Muscle of leg (tissue), 16 donors: ENCODE data around the gene GREM2. TPM values are rescaled to one million over a fixed set of nuclear protein-coding genes. Genes with fewer than 3 reads are reported as not detected.

ENCODE experiments used
- DNase-seq: peaks from one replicate; pipeline ENCODE4 v3.0.0; 2013
- H3K27ac ChIP-seq: one replicate; pipeline ENCODE4 v1.5.1; 2013; ENCODE audit warnings: mild to moderate bottlenecking, low read length, control low read depth
- H3K27me3 ChIP-seq: one replicate; pipeline ENCODE4 v1.6.1; 2013; ENCODE audit warnings: low read length; ENCODE audit not compliant: control insufficient read depth, insufficient read depth
- H3K36me3 ChIP-seq: one replicate; pipeline ENCODE4 v1.6.1; 2013; ENCODE audit warnings: low read length; ENCODE audit not compliant: control insufficient read depth, insufficient read depth
- H3K4me1 ChIP-seq: one replicate; pipeline ENCODE4 v1.6.1; 2013; ENCODE audit warnings: low read length; ENCODE audit not compliant: control insufficient read depth, insufficient read depth
- H3K4me3 ChIP-seq: one replicate; pipeline ENCODE4 v1.5.1; 2013; ENCODE audit warnings: low read length, control low read depth
- H3K9me3 ChIP-seq: replicated peaks from 2 replicates; pipeline ENCODE4 v1.6.1; 2013; ENCODE audit warnings: low read depth, low read length; ENCODE audit not compliant: control insufficient read depth
- WGBS: methylation state at CpG from one replicate; pipeline ENCODE4 v1.1.5; 2013; ENCODE audit warnings: missing lambda C conversion rate; ENCODE audit not compliant: insufficient coverage; 5-methylcytosine and 5-hydroxymethylcytosine counted together
- long read RNA-seq, 11 donors: transcript quantifications; one replicate each; lab custom pipeline, GENCODE V29; 2026
- polyA plus RNA-seq, 8 donors: library from polyadenylated mRNA; unstranded; fragments of 120-200 nt; gene quantifications; one replicate each; pipeline versions ENCODE4 v1.2.1 to v1.2.3, GENCODE V29; 2013; ENCODE audit warnings: inconsistent platforms in 1 of 8, low replicate concordance in 1 of 8; ENCODE audit not compliant: insufficient read length in 8 of 8, insufficient read depth in 1 of 8
- total RNA-seq: library from RNA; stranded (reverse); fragments of 120-200 nt; gene quantifications from one replicate; pipeline ENCODE4 v1.2.4, GENCODE V29; 2013

Gene GREM2
- total RNA-seq (2.0 TPM), polyA plus RNA-seq (1 to 10 TPM; 2.8 to 8.3 (median 3.2) TPM)
- long read RNA-seq, donor 1, full-length matches to known transcripts = 1 of 1 reads
- long read RNA-seq, donor 1, partial matches to known transcripts = 0 of 1 reads
- long read RNA-seq, donor 1, other reads (novel, unspliced or antisense) = 0 of 1 reads
- long read RNA-seq, donor 2 = 0 reads
- long read RNA-seq, donor 3, full-length matches to known transcripts = 1 of 1 reads
- long read RNA-seq, donor 3, partial matches to known transcripts = 0 of 1 reads
- long read RNA-seq, donor 3, other reads (novel, unspliced or antisense) = 0 of 1 reads
- long read RNA-seq, donor 4 = 0 reads
- long read RNA-seq, donor 5, full-length matches to known transcripts = 6 of 6 reads
- long read RNA-seq, donor 5, partial matches to known transcripts = 0 of 6 reads
- long read RNA-seq, donor 5, other reads (novel, unspliced or antisense) = 0 of 6 reads
- long read RNA-seq, donor 6, full-length matches to known transcripts = 1 of 1 reads
- long read RNA-seq, donor 6, partial matches to known transcripts = 0 of 1 reads
- long read RNA-seq, donor 6, other reads (novel, unspliced or antisense) = 0 of 1 reads
- long read RNA-seq, donor 7, full-length matches to known transcripts = 1 of 1 reads
- long read RNA-seq, donor 7, partial matches to known transcripts = 0 of 1 reads
- long read RNA-seq, donor 7, other reads (novel, unspliced or antisense) = 0 of 1 reads
- long read RNA-seq, donor 8 = 0 reads
- long read RNA-seq, donor 9, full-length matches to known transcripts = 2 of 2 reads
- long read RNA-seq, donor 9, partial matches to known transcripts = 0 of 2 reads
- long read RNA-seq, donor 9, other reads (novel, unspliced or antisense) = 0 of 2 reads
- long read RNA-seq, donor 10, full-length matches to known transcripts = 2 of 2 reads
- long read RNA-seq, donor 10, partial matches to known transcripts = 0 of 2 reads
- long read RNA-seq, donor 10, other reads (novel, unspliced or antisense) = 0 of 2 reads
- long read RNA-seq, donor 11, full-length matches to known transcripts = 5 of 5 reads
- long read RNA-seq, donor 11, partial matches to known transcripts = 0 of 5 reads
- long read RNA-seq, donor 11, other reads (novel, unspliced or antisense) = 0 of 5 reads

GRCh38 chr1:240611619-240612480, at the start of gene GREM2:
TSS of gene GREM2 (minus strand) at chr1:240612155. CDS start at chr1:240493475, 118,680 bp downstream.
- Histone ChIP-seq H3K27me3 (peaks cover 14% of the 10 kb centered on the region), H3K4me3 (peak within 1 kb of the TSS; percentile 55), H3K36me3 (no peaks in the 10 kb centered on the region), H3K27ac (no peak within 1 kb of the TSS), H3K9me3 (no peaks in the 10 kb centered on the region), H3K4me1 (peaks cover 2% of the 10 kb centered on the region)
- WGBS = under 1% methylated on average over 19 of the region's 40 CpGs
- DNase-seq = peak; percentile 62

DNA sequence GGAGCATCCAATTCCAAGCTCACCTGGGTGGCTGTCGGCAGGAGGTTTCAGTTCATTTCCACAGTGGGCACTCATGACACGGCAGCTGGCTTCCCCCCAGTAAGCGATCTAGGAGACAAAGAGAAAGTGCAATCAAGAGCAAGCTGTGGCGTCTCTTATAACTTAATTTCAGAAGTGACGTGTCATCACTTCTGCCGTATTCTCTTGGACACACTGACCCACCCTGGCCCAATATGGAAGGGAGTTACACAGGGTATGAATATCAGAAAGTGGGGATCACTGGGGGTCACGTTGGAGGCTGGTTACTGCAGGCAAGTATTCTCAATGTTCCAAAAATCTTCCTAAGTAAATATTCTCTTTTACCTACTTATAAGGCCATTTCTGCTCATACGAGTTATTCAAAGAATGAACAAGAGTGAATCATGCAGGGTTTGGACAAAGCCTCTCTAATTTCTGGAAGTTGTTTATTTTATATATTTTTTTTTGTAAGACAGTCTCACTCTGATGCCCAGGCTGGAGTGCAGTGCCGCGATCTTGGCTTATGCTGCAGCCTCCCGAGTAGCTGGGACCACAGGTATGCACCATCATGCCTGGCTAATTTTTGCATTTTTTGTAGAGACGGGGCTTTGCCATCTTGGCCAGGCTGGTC, 46.5 kb upstream of the GREM2 start:
- H3K36me3 ChIP-seq = no peaks in the 10 kb centered on the region
- peaks cover 2% of the 10 kb centered on the region for H3K9me3 ChIP-seq
- WGBS = 89% methylated on average over 6 of the region's 12 CpGs
- no peak for DNase-seq
- H3K27ac ChIP-seq = no peak overlapping the region
- H3K4me3 ChIP-seq = no peak overlapping the region
- H3K27me3 ChIP-seq = no peaks in the 10 kb centered on the region
- H3K4me1 ChIP-seq = no peaks in the 10 kb centered on the region

DNA sequence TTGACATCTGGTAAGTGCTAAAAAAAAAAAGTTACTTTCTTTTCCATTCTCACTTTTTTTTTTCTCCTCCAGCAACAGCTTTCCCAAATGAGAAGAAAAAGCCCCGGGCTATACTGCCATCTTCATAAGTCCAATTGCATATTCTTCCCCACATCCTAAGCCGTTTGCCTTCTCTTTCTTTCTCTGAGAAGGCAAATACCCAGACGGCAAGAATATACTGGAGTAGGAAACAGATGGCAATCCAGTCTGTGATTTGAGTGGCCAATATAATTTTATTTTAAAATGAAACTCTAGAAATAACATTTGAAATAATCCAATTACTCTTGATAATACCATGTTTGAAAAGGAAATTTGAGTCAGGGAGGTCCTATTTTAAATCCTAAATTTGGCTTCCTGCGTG, 44.6 kb upstream of the GREM2 start:
- Histone ChIP-seq H3K36me3 (no peaks in the 10 kb centered on the region), H3K9me3 (peaks cover 2% of the 10 kb centered on the region), H3K4me3 (no peak overlapping the region), H3K27me3 (no peaks in the 10 kb centered on the region), H3K4me1 (peaks cover 4% of the 10 kb centered on the region), H3K27ac (no peak overlapping the region)
- no peak for DNase-seq
- WGBS = no CpG with 5 or more reads among the region's 4 CpGs

GRCh38 chr1:240652961-240653409, 41.0 kb upstream of the GREM2 start:
- no peak overlapping the region for H3K4me3 ChIP-seq
- H3K4me1 ChIP-seq = peaks cover 4% of the 10 kb centered on the region
- peaks cover 2% of the 10 kb centered on the region for H3K9me3 ChIP-seq
- H3K36me3 ChIP-seq = no peaks in the 10 kb centered on the region
- no peaks in the 10 kb centered on the region for H3K27me3 ChIP-seq
- 40% methylated on average over 1 of the region's 3 CpGs for WGBS
- H3K27ac ChIP-seq = no peak overlapping the region
- DNase-seq = no peak

DNA sequence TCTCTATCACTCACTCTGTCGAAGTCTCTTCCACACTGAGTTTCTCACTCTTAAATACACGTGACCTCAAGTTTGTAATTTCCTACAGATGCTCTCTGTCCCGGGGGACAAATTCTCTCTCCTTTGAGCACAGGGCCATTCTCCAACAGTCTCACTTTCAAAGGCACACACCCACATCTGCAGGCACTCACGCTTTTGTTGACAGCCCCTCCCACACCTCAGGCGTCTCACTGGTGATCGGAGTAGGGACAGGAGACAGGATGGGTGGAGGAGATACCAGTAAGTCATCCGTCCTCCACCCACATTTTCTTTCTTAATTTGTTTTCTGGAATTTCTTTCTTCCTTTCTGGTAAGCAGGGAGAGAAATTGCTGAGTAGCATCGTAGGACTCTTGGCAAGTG, 40.6 kb upstream of the GREM2 start:
- 17% methylated on average over 3 of the region's 8 CpGs for WGBS
- peak; percentile 50 for DNase-seq

GRCh38 chr1:240650877-240651276, 38.9 kb upstream of the GREM2 start:
- Histone ChIP-seq H3K27me3 (no peaks in the 10 kb centered on the region), H3K9me3 (peaks cover 2% of the 10 kb centered on the region)
- no peak for DNase-seq

More for the DNA sequence above, 40.6 kb upstream of the GREM2 start:
- Histone ChIP-seq H3K27ac (no peak overlapping the region), H3K36me3 (no peaks in the 10 kb centered on the region), H3K27me3 (no peaks in the 10 kb centered on the region), H3K4me3 (no peak overlapping the region), H3K4me1 (peaks cover 4% of the 10 kb centered on the region), H3K9me3 (peaks cover 2% of the 10 kb centered on the region)

GRCh38 chr1:240649733-240650721, 38.1 kb upstream of the GREM2 start:
- H3K27me3 ChIP-seq = no peaks in the 10 kb centered on the region
- H3K4me1 ChIP-seq = peaks cover 4% of the 10 kb centered on the region
- H3K4me3 ChIP-seq = no peak overlapping the region
- no peak overlapping the region for H3K27ac ChIP-seq
- H3K9me3 ChIP-seq = peaks cover 2% of the 10 kb centered on the region
- no peak for DNase-seq
- WGBS = 56% methylated on average over 2 of the region's 17 CpGs
- no peaks in the 10 kb centered on the region for H3K36me3 ChIP-seq

More at GRCh38 chr1:240650877-240651276, 38.9 kb upstream of the GREM2 start:
- no peak overlapping the region for H3K4me3 ChIP-seq
- H3K4me1 ChIP-seq = peaks cover 4% of the 10 kb centered on the region
- no peaks in the 10 kb centered on the region for H3K36me3 ChIP-seq
- no peak overlapping the region for H3K27ac ChIP-seq

GRCh38 chr1:240646571-240647240, 34.8 kb upstream of the GREM2 start:
- DNase-seq = peak; percentile 74
- Histone ChIP-seq H3K36me3 (no peaks in the 10 kb centered on the region), H3K27ac (no peak overlapping the region), H3K27me3 (no peaks in the 10 kb centered on the region), H3K4me1 (no peaks in the 10 kb centered on the region), H3K4me3 (no peak overlapping the region), H3K9me3 (no peaks in the 10 kb centered on the region)
- 18% methylated on average over 4 of the region's 7 CpGs for WGBS
